ENCODE measurements around the gene PRKCB.

- TF ChIP-seq CTCF (IDR thresholded peaks at IDR 0.05) = no peak
- TF ChIP-seq POLR2A (IDR thresholded peaks at IDR 0.05) = no peak
These were observed 303.5 kb downstream of the PRKCB start for GRCh38 chr16:24139282-24139681.
